Stimulated activated CD8-positive, alpha-beta memory T cell treated with anti-CD3 and anti-CD28 coated beads, Interleukin-12 subunit alpha, Interleukin-12 subunit beta, amount 100 ng/mL, for 24 hours (primary cell): ENCODE measurements around the gene AXL.
A peak's percentile ranks its signal among the peaks of the same experiment; 100 is the strongest.

Experiments used
- DNase-seq: peaks from one replicate; pipeline ENCODE4 v3.0.0-alpha.2; 2020; ENCODE audit errors: extremely low read depth

AXL gene

DNA sequence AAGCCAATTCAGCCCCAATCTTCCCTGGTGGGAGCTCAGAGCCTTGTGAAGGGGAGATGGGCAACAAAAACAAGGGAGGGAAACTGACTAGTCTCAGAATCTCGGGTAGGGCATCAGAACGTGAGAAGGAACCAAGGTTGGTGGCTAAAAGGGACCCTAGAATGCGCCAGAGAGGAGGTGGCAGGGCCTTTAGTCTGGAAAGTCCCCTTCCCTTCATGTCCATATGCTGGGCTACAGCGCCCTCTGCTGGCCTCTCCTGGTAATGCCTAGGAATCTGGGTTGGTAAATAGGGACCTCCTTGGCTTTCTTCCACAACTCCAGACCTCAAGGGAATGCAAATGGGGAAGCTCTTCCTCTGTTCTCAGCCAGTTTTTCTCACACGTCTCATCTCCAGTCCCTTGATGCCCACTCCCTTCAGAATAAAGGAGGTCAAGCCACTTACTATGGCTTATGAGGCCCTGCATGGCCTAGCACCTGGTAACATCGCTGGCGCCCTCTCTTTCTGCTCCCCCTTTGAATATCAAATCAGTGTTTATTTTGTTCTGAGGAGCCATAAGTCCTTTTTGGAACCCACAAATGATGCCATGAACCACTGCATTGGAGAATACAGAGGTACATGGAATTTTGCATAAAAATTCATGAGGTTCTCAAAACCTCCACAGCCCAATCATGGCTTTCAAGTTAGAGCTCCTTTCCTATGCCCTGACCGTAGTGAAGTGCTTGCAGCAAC lies 89.6 kb downstream of the AXL start:
- DNase-seq = peak; percentile 81

DNA sequence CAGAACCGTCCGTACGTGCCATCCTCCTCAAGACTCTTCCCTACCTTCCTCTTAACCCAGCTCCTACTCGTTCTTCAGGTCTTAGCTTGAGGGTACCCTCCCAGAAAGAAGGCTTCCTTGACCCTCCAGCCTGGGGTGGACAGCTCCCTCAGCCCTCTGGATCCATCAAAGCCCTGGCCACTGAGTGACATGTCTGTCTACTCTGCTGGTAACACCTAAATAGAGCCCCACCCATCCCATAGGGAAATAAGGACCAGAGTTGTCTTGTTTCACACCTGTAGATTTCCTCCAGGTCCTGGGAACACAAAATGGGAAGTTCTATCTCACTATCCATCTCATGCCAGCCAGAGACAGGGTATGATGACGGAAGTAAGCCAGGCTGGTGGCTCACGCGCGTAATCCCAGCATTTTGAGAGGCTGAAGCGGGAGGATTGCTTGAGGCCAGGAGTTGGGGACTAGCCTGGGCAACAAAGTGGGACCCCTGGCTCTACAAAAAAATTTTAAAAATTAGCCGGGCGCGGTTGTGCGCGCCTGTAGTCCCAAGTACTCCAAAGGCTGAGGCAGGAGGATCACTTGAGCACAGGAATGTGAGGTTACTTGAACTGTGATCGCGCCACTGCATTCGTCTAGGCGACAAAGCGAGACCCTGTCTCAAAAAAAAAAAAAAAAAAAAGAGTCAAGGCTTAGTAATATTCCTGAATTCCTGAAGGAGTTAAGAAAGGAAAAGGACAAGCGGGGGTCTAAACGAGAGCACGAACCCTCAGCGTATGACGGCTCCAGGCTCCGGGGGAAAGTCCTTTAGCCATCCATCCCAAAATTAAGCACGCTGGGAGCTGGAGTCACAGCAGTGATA lies 90.4 kb downstream of the AXL start:
- no peak for DNase-seq

DNA sequence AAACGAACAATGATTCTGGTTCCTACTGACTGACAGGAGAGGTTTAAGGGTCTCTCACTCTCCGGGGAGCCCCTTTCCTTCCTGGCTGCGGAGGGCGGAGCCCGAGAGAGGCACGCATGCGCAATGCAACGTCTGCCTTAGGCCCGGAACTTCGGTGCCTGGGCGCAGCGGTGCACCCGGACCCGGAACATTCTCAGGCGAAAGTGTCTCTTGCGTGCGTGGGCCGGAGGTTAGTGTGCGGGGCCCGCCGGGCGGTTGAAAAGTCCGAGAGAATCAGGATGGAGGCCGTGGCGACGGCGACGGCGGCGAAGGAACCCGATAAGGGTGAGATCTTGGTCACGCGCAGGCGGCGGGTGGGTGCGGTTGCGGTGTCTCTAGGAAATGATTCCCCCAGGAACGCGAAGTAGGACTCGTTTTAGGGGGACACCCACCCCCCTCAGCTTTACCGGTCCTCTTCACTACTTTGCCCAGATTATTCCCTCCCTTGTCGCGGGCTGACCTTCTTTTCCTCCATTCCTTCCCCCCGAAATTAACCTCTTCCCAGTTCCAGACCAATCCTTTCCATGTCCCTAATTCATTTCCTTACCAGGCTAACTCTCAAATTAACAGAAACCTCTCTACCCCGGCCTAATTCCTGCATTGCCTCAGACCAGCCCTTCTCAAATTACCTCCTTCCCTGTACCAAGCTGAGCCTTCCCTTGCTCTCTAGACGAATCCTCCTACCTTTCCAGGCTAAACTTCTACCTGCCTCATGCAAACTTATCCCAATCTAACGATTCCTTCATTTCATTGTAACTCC lies 91.2 kb downstream of the AXL start, which contains the start of gene CCDC97:
CCDC97 (plus strand) TSS at position 140 of the 799 bp plus-strand sequence; CDS start at position 279, 139 bp downstream.
- peak; percentile 69 for DNase-seq

DNA sequence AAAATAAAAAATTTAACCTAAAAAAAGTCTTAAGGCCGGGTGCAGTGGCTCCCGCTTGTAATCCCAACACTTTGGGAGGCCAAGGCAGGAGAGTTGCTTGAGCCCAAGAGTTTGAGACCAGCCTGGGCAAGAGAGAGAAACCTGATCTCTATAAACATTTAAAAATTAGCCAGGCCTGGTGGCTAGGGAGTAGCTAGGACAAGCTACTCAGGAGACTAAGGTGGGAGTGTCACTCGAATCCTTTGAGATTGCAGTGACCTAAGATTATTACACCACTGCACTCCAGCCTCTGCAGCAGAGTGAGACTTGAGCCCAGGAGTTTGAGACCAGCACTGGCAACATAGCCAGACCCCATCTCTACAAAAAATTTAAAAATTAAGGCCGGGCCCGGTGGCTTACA lies 92.0 kb downstream of the AXL start:
- no peak for DNase-seq
